NCI-H2196 (cell line): ENCODE results near the gene RBM42.
A peak's percentile ranks its signal among the peaks of the same experiment; 100 is the strongest.
"Not testable (repeated sequence)": the region's sequence is repeated elsewhere in the genome, so short reads cannot be mapped to it uniquely, and the experiment has no call there.

Experiments
- DNase-seq: peaks from one replicate; lab custom pipeline; 2025; ENCODE audit not compliant: unreplicated experiment; lab: John Stamatoyannopoulos, UW

Gene RBM42, protein sequence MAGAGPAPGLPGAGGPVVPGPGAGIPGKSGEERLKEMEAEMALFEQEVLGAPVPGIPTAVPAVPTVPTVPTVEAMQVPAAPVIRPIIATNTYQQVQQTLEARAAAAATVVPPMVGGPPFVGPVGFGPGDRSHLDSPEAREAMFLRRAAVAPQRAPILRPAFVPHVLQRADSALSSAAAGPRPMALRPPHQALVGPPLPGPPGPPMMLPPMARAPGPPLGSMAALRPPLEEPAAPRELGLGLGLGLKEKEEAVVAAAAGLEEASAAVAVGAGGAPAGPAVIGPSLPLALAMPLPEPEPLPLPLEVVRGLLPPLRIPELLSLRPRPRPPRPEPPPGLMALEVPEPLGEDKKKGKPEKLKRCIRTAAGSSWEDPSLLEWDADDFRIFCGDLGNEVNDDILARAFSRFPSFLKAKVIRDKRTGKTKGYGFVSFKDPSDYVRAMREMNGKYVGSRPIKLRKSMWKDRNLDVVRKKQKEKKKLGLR

DNA sequence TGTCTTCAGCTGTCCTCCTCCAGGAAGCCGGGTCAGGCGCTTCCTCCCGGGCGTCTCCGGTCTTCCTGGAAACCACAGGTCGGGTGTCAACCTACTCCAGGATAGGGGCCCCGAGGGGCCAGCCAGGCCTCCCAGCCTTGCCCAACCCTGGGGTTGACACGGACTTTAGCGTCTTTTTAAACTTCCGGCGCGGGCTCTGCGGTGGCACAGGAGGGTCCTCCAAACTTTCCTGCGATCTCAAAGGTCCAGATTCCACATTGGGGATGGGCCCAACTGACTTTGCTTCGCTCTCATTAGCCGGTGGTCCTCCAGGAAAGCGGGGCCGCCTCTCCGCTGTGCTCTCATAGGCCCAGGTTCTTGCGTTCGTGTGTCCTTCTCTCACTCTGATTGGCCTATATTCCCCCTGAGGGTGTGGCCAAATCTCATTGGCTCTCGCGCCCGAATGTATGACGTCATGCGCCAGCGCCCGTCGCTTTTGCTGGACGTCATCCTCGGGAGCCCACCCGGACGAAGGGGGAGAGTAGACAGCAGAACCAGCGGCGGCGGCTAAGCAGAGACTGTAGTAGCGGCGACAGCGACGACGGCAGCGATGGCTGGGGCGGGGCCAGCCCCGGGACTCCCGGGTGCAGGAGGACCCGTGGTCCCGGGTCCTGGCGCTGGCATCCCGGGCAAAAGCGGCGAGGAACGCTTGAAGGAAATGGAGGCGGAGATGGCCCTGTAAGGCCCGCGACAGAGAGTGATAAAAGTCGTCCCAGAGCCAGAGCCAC, at the start of gene RBM42:
Gene RBM42 (plus strand): TSS at position 472 of the 767 bp plus-strand sequence. CDS start 118 bp downstream, at position 590.
- peak; percentile 98 for DNase-seq

DNA sequence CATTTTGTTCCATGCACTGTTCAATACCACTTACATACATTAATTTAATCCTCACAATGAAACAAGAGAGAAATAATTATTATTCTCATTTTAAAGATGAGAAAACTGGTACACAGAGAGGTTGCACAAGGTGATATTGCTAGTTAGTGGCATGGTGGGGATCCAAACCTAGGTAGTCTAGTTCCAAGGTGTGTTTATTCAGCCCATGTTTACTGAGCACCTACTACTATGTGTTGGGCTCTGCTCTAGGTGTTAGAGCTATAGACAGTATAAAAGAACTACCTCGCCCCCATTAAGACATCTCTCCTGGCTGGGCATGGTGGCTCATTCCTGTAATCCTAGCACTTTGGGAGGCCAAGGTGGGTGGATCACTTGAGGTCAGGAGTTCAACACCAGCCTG, 46.1 kb upstream of the RBM42 start:
- no peak for DNase-seq

DNA sequence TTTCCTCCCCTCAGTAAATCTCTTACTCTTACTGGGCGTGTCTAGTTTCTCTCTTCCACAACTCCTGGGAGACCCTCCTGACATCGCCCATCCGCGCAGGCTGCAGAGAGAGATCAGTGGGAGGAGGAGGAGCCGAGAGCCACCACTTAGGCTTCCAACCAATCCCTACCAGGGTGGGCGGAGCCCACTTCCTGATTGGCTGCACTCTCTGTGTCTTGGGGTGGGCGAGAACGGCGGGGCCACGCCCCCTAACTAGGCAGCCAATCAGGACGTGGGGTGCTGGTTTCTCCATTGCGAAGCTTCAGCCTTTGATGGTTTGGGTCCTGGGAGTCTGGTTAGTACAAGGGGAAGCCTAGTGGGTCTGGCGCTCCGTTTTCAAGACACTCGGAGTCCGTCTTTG, 43.0 kb upstream of the RBM42 start, which contains the start of gene PMIS2:
Gene PMIS2 (plus strand): TSS at position 326 of the 400 bp plus-strand sequence. CDS start 87 bp downstream, outside the sequence.
- DNase-seq: no peak

DNA sequence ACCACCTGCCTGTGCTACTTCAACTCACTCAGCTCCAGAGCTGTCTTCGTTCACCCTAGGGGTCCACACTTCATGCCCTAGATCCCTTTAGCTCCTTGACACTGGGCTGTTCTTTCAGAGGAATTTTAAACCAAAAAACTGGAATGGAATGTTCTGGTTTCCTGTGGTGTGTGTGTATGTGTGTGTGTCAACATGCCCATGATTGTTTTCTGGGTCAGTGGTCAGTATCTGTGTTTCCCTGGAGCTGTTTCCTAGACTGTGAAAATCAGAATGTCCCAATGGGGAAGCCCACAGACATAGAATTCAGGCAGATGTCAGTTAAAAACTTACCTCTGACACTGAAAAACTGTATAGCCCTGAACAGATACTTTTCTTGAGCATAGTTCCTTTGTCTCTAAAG, 41.5 kb upstream of the RBM42 start:
- no peak for DNase-seq

DNA sequence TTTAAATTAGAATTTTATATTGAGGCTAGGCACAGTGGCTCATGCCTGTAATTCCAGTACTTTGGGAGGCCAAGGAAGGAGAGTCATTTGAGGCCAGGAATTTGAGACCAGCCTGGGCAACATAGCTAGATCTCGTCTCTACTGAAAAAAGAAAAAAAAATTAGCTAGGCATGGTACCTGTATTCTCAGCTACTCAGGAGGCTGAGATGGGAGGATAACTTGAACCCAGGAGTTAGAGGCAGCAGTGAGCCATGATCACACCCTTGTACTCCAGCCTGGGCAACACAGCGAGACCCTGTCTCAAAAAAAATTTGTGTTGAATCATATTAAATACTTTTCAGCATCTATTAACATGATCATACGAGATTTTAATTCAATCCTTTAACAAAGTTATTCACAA, 38.0 kb upstream of the RBM42 start:
- DNase-seq: no peak

DNA sequence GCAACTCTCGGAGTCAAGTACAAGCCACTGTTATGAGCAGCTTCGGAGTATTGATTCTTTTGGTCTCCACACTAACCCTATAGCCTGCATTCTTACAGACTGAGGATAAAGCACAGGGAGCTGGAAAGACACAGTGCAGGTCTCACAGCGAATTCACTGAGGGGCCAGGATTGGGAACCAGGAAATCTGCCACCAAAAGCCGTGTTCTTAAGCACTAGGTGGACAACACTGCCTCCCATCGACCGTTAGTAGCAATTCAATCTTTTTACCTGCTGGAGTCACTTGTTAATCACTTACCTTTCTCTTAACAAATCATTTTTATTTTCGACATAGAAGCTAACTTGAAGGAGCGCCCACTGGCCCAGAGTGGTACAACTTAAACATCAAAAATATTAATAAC, 36.6 kb upstream of the RBM42 start:
- peak; percentile 25 for DNase-seq

DNA sequence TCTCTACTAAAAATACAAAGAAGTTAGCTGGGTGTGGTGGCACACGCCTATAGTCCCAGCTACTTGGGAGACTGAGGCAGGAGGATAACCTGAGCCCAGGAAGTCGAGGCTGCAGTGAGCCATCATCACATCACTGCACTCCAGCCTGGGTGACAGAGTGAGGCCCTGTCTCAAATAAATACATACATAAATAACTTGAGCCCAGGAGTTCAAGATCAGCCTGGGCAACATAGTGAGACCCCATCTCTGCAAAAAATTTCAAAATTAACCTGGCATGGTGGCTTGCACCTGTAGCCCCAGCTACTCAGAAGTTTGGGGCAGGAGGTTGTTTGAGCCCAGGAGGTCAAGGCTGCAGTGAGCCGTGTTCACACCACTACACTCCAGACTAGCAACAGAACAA, 33.8 kb upstream of the RBM42 start:
- not testable (repeated sequence) for DNase-seq

DNA sequence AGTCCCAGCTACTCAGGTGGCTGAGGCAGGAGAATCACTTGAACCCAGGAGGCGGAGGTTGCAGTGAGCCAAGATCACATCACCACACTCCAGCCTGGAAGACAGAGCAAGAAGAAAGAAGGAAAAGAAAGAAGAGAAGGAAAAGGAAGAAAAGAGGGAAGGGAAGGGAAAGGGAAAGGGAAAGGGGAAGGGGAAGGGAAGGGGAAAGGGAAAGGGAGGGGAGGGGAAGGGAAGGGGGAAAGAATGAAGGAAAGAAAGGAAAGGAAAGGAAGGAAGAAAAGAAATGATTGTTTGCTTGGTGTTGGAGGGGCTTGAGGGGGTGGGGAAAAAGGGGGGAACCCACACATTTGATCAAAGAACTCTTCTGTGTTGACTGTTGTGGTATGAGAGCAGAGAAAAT, 32.9 kb upstream of the RBM42 start:
- DNase-seq: no peak

DNA sequence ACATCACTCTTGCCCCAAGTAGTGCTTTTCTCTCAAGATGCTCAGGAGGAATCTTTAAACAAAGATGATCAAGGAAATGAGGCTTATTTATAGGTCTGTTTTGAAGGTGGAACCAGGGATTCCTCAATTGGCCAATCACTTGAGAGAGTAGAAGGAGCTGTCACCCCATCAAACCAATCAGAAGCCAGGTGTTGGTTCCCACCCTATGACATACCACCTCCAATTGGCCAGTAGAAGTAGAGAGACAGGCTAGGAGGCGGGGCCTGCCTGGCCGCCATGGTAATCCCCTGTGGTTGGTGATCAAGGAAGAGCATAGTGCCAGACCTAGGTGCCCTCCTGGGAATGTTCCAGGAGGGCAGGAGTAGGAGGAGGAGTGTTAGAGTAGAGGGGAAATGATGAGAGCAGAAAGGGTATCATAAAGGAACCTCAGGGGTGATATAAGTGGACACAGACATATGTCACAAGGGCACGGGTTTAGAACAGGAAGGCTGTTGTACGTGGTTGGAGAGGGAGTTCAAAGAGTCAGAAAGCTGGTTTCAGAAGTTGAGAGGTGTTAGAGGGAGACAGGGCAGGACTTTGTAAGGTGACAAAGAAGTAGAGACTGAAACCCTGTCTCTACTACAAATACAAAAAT, 32.4 kb upstream of the RBM42 start:
- DNase-seq: no peak

DNA sequence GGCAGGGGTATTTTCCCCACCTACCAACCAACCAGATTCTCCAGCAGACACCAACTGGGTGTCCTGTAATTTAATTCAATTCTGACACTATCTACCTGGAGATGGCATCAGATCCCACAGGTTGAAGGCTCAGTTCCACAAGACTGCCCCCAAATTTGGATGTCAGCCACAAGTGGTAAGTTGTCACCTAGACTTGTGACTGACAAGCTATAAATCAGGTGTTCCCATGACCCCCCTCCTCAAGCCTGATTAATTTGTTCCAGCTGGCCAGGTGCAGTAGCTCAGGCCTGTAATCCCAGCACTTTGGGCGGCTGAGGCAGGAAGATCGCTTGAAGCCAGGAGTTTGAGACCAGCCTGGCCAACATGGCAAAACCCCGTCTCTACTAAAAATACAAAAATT, 26.9 kb upstream of the RBM42 start:
- no peak for DNase-seq

DNA sequence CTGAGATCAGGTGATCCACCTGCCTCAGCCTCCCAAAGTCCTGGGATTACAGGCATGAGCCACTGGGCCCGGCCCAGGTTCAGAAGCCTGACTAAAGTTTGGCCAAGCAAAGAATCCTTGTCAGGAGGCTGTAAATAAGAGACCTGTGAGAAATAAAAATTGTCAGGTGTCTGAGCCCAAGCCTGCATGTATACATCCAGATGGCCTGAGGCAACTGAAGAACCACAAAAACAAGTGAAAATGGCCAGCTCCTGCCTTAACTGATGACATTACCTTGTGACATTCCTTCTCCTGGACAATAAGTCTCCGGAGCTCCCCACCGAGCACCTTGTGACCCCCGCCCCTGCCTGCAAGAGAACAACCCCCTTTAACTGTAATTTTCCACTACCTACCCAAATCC, 24.4 kb upstream of the RBM42 start:
- not testable (repeated sequence) for DNase-seq

DNA sequence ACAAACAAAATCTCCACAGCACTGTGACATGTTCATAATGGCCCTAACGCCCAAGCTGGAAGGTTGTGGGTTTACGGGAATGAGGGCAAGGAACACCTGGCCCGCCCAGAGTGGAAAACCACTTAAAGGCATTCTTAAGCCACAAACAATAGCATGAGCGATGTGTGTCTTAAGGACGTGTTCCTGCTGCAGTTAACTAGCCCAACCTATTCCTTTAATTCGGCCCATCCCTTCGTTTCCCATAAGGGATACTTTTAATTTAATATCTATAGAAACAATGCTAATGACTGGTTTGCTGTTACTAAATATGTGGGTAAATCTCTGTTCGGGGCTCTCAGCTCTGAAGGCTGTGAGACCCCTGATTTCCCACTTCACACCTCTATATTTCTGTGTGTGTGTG, 21.7 kb upstream of the RBM42 start:
- not testable (repeated sequence) for DNase-seq

DNA sequence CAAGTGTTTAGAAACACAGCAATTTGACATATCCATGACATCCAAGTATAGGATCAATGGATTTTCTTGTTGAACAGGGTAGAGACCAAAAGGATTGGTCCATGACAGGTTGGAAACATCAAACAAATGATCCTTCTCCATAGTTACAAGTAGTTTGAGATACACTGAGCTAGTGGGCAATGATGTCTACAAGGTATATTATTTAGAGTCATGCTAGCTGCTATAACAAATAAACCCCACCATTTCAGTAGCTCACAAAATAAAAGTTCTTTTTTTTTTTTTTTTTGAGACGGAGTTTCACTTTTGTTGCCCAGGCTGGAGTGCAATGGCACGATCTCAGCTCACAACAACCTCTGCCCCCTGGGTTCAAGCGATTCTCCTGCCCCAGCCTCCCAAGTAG, 21.2 kb upstream of the RBM42 start:
- no peak for DNase-seq

DNA sequence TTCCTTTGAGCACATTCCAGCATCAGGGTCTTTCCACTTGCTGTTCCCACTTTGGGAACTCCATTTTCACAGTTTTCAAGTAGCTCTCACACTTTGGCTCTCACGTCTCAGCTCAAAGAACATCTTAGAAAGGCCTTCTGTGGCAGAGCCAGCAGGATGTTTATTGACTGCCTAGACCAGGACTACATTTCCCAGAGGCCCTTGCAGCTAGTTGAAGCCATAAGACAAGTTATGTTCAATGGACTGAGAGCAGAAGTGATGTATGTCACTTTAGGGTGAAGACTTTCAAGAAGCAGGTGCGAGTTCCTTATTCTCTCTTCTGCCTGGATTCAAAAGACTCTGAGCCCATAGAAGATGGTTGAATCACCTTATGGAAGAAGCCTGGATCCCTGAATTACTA, 20.6 kb upstream of the RBM42 start:
- DNase-seq: no peak

DNA sequence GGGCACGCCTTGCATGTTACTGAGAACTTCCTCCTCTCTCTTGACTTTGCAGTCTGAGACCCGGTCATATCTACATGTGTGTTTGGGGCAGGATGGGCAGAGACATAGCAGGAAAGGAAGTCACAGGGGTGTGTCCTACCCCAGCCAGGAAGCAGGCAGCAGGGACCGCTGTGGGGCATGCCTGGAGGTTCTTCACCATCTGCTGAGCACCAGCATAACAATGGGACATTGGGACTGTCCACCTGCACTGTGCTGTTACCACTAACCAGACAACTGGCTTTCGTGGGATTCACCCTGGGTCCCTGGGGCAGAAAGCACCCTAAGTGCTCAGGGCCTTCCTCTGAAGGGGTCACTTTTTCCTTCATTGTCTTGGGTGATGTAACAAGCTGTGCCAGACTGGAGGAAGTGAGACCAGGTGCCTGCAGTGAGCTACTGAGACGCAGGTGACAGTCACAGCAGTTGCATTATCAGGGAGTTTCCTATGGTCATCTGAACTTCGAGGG, 18.9 kb upstream of the RBM42 start:
- no peak for DNase-seq

DNA sequence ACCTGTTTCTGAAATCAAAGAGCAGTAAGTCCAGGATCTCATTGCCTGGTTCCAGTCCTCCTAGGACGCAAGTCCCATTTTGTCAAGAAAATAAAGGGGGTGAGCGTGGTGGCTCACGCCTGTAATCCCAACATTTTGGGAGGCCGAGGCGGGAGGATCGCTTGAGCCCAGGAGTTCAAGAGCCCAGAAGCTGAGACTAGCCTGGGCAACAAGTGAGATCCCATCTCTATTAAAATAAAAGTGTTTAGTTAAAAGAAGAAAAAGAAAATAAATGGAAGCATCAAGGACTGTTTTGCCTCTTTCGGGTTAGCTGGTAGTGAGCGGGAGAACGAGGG, 16.6 kb upstream of the RBM42 start:
- no peak for DNase-seq

DNA sequence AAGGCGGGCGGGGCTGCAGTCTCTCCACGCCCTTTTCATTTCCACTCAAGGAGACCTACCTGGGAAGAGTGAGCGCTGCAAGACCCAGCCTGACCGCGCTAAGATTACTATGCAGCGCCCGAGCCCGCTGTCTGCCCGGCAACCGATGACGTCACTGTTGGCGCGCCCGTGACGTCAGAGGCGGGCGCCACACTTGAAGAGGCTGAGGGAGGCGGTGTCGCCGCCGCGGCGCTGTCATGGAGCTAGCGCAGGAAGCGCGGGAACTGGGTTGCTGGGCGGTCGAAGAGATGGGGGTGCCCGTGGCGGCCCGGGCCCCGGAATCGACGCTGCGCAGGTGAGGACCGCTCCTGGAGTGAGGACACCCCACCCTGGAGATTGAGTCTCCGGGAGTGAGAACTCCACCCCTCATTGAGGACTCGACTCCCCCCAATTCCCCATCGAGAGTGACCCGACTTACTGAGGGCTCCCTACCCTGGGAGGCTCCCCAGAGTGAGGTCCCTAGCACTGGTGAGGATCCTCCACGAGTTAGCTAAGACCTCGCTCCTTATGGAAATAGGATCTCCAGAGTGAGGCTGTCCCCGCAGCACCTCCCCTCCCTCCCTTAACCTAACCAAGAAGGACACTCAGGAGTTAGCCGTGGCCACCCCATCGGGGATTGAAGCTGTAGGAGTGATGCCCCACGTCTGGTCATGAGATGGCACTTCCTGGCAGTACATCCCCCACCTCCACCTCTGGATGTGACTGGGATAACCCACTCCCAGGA, 16.1 kb upstream of the RBM42 start, which contains the start of gene HAUS5:
Gene HAUS5 (plus strand): TSS at position 177 of the 763 bp plus-strand sequence. CDS start 60 bp downstream, at position 237.
- DNase-seq: peak; percentile 92

DNA sequence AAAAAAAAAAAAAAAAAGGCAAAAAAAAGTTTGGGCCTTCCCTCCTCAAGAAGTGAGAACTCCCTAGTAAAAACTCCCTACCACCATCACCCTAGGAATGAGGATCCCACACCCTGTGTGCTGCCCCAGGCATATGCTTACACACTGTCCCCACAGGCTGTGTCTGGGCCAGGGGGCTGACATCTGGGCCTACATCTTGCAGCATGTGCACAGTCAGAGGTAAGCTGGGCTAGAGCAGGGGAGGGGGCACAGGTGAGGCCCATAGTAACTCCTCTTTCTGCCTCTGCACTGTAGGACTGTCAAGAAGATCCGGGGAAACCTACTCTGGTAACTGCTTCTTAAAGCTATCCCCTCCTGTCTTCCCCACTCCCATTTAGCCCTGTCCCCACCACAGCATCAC, 15.3 kb upstream of the RBM42 start:
- no peak for DNase-seq

DNA sequence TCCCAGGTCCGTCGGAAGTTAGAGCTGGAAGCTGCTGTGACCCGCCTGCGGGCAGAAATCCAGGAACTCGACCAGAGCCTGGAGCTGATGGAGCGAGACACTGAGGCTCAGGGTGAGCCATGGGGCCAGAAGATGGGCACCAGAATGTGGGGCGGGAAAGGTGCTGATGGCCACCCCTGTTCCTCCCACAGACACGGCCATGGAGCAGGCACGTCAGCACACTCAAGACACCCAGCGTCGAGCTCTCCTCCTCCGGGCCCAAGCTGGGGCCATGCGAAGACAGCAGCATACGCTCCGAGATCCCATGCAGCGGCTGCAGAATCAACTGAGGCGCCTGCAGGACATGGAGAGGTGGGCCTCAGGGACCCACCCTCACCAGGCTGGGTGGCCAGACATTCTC, 13.8 kb upstream of the RBM42 start:
- DNase-seq: no peak

DNA sequence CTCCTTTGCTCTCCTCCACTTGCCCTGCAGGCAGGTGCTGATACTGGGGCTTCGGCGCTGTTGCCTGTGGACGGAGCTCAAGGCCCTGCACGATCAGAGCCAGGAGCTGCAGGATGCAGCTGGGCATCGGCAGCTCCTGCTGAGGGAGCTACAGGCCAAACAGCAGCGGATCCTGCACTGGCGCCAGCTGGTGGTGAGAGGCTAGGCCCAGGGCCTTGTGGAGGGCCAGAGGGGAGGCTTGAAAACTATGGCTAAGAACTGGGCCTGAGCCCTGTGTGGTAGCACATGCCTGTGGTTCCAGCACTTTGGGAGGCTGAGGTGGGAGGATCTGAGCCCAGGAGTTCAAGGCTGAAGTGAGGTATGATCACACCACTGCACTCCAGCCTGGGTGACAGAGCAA, 10.0 kb upstream of the RBM42 start:
- DNase-seq: no peak
